Right lobe of liver (tissue), 6 donors: ENCODE measurements around the gene RAC2. TPM values are rescaled to one million over a fixed set of nuclear protein-coding genes. Genes with fewer than 3 reads are reported as not detected.
A peak's percentile ranks its signal among the peaks of the same experiment; 100 is the strongest.

ENCODE experiments used
- ATAC-seq, 4 donors: fragments of 200-7000 bp; cut with Tn5 transposase; one replicate each; pipeline ENCODE4 v1.9.1; 2020; ENCODE audit warnings: mild to moderate bottlenecking in 4 of 4, moderate library complexity in 4 of 4
- DNase-seq, 3 donors: peaks; one replicate each; pipeline ENCODE4 v3.0.0-alpha.2; 2020
- H3K27ac ChIP-seq, 3 donors: fragments of 200-600 bp; one replicate each; pipeline ENCODE4 v1.8.0; 2022
- H3K27me3 ChIP-seq, 2 donors: fragments of 200-600 bp; one replicate each; pipeline ENCODE4 v1.8.0; 2022
- H3K36me3 ChIP-seq, 4 donors: fragments of 200-600 bp; sonication (generic) in 1 of 4; one replicate each; pipeline versions ENCODE4 v1.5.1 to v1.8.0; 2017 to 2022; ENCODE audit warnings: control low read depth in 1 of 4
- H3K4me1 ChIP-seq, 4 donors: fragments of 200-600 bp; sonication (generic) in 1 of 4; one replicate each; pipeline versions ENCODE4 v1.5.1 to v1.8.0; 2017 to 2022; ENCODE audit warnings: control low read depth in 1 of 4
- H3K4me3 ChIP-seq, 3 donors: fragments of 200-600 bp; one replicate each; pipeline ENCODE4 v1.8.0; 2022
- H3K9me3 ChIP-seq, 4 donors: fragments of 200-600 bp; sonication (generic) in 1 of 4; one replicate each; pipeline versions ENCODE4 v1.5.1 to v1.8.0; 2017 to 2022; ENCODE audit warnings: control low read depth in 1 of 4
- CTCF ChIP-seq, 4 donors: fragments of 200-600 bp in 3 of 4; fragments of 450-650 bp in 1 of 4; IDR thresholded peaks; one replicate each; pipeline versions ENCODE4 v1.5.1 to v1.8.0; 2016 to 2022; ENCODE audit warnings: antibody characterized with exemption in 4 of 4, mild to moderate bottlenecking in 2 of 4
- POLR2A ChIP-seq: fragments of 450-650 bp; IDR thresholded peaks from one replicate; pipeline ENCODE4 v1.6.1; 2017; ENCODE audit warnings: antibody characterized with exemption, mild to moderate bottlenecking
- WGBS: methylation state at CpG from one replicate; pipeline ENCODE4 v1.1.6; 2018; ENCODE audit warnings: low coverage, low lambda C conversion rate; ENCODE audit not compliant: insufficient coverage; ENCODE audit errors: missing lambda C conversion rate; 5-methylcytosine and 5-hydroxymethylcytosine counted together
- intact Hi-C, 2 donors: fragments of 100-400 bp; cut with DNase I; formaldehyde crosslinking; loops; one replicate each; pipeline versions ENCODE4 v1.11.2 to v1.14.1; 2022
- total RNA-seq, 6 experiments: library from RNA; depleted of rRNA in 2 of 6; stranded (reverse); fragments of >200 nt in 2 of 6; fragmentation: NEBNext Ultra II Directional in 3 of 6; extraction: Animal tissue kit (Norgen Biotek cat#: 25700) in 3 of 6; gene quantifications; one replicate each; pipeline versions ENCODE4 v1.1.0 to v1.2.4, GENCODE V29; 2016 to 2023
- donor health status: DM: no; HTN: yes; CAD: no.
- donor health status: DM: no; HTN: no; CAD: no.
- donor health status: DM: no; HTN: no; CAD: no.
- donor health status: DM: no; HTN: yes; CAD: no.
- donor health status: DM: no; HTN: yes; CAD: no.

Gene RAC2
- total RNA-seq, 6 experiments from 2014 or later, result 3.4 to 12.9 (median 6.5) TPM

- H3K36me3 ChIP-seq, result peaks cover 0 to 4% (median 0%) of the 10 kb centered on the region in 4 donors
- peak overlapping the region in 1 of 3 donors; percentile 33 for H3K27ac ChIP-seq
- no peaks in the 10 kb centered on the region for H3K27me3 ChIP-seq
- TF ChIP-seq CTCF (IDR thresholded peaks at IDR 0.05), result no peak
- no peak for TF ChIP-seq POLR2A
- H3K9me3 ChIP-seq, result no peaks in the 10 kb centered on the region
- intact Hi-C loops, result no loop called here
- WGBS, result 25% methylated on average over 2 of the region's 3 CpGs
- no peak overlapping the region for H3K4me3 ChIP-seq
- H3K4me1 ChIP-seq, result peaks cover 0 to 53% (median 25%) of the 10 kb centered on the region in 4 donors
- ATAC-seq (no peak), DNase-seq (peak in 1 of 3 donors; percentile 6)
Observed at GRCh38 chr22:37194750-37195149, 49.3 kb downstream of the RAC2 start.

GRCh38 chr22:37193629-37194191 is 50.4 kb downstream of the RAC2 start:
- H3K4me1 ChIP-seq, result peaks cover 0 to 55% (median 23%) of the 10 kb centered on the region in 4 donors
- TF ChIP-seq POLR2A (no peak), CTCF (IDR thresholded peaks at IDR 0.05) (no peak)
- no peak overlapping the region for H3K4me3 ChIP-seq
- H3K27ac ChIP-seq, result peak overlapping the region; percentile 33 to 49 (median 36)
- no peaks in the 10 kb centered on the region for H3K9me3 ChIP-seq
- ATAC-seq (no peak), DNase-seq (peak in 1 of 3 donors; percentile 6)
- WGBS, result 50% methylated on average over 10 of the region's 10 CpGs
- no peaks in the 10 kb centered on the region for H3K27me3 ChIP-seq
- intact Hi-C loops, result no loop called here
- H3K36me3 ChIP-seq, result peaks cover 0 to 4% (median 0%) of the 10 kb centered on the region in 4 donors

GRCh38 chr22:37192741-37193140 is 51.3 kb downstream of the RAC2 start:
- Histone ChIP-seq H3K36me3 (peaks cover 0 to 4% (median 0%) of the 10 kb centered on the region in 4 donors), H3K4me3 (no peak overlapping the region), H3K27me3 (no peaks in the 10 kb centered on the region), H3K27ac (no peak overlapping the region), H3K4me1 (peaks cover 0 to 48% (median 20%) of the 10 kb centered on the region in 4 donors), H3K9me3 (no peaks in the 10 kb centered on the region)
- no peak for DNase-seq
- TF ChIP-seq POLR2A (no peak), CTCF (IDR thresholded peaks at IDR 0.05) (no peak)
- ATAC-seq, result no peak
- intact Hi-C loops, result no loop called here
- WGBS, result 100% methylated on average over 1 of the region's 1 CpG

GRCh38 chr22:37192204-37192603 is 51.9 kb downstream of the RAC2 start:
- 80% methylated on average over 2 of the region's 2 CpGs for WGBS
- Histone ChIP-seq H3K9me3 (no peaks in the 10 kb centered on the region), H3K27ac (no peak overlapping the region), H3K27me3 (no peaks in the 10 kb centered on the region), H3K36me3 (peaks cover 0 to 4% (median 0%) of the 10 kb centered on the region in 4 donors), H3K4me3 (no peak overlapping the region), H3K4me1 (peaks cover 0 to 43% (median 17%) of the 10 kb centered on the region in 4 donors)
- no peak for TF ChIP-seq POLR2A
- intact Hi-C loops, result no loop called here
- no peak for ATAC-seq
- no peak for DNase-seq

- WGBS, result 68% methylated on average over 4 of the region's 4 CpGs
- no peak for TF ChIP-seq CTCF (IDR thresholded peaks at IDR 0.05)
- TF ChIP-seq POLR2A, result no peak
- Histone ChIP-seq H3K4me3 (no peak overlapping the region), H3K9me3 (no peaks in the 10 kb centered on the region), H3K36me3 (peaks cover 0 to 4% (median 0%) of the 10 kb centered on the region in 4 donors), H3K4me1 (peaks cover 0 to 26% (median 5%) of the 10 kb centered on the region in 4 donors), H3K27ac (no peak overlapping the region), H3K27me3 (no peaks in the 10 kb centered on the region)
- intact Hi-C loops, result no loop called here
- no peak for DNase-seq
- ATAC-seq, result no peak
Observed at GRCh38 chr22:37190262-37190780, 53.7 kb downstream of the RAC2 start.
